ENCODE measurements around the gene ONECUT3. TPM values are rescaled to one million over a fixed set of nuclear protein-coding genes. Genes with fewer than 3 reads are reported as not detected.

The ONECUT3 gene
- total RNA-seq, 1 donor, result not detected

DNA sequence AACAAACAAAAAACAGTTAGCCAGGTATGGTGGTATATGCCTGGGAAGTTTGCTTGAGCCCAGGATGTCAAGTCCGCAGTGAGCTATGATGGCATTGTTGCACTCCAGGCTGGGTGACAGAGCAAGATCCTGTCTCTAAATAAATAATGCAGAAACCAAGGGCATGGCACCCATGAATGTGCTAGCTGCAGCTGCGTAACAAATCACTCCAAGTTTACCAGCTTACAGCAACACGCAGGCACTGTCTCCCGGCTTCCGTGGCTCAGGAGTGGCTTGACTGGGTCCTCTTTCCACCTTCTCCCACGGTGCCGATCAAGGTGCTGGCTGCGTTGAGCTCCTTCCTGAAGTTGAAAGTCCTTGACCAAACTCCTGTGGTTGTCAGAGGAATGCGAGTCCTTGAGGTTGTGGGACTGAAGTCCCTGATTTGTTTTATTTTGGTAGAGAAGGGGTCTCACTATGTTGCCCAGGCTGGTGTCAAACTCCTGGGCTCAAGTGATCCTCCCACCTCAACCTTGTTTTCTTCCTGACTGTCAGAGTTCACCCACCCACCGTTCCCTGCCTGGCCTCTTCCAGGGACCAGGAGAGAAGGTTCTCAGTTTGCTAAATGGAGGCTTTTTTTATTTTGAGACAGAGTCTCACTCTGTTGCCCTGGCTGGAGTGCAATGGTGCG lies 13.2 kb upstream of the ONECUT3 start:
- no peak for DNase-seq (ENCODE audit: low read depth)
- TF ChIP-seq, protein P1, sequence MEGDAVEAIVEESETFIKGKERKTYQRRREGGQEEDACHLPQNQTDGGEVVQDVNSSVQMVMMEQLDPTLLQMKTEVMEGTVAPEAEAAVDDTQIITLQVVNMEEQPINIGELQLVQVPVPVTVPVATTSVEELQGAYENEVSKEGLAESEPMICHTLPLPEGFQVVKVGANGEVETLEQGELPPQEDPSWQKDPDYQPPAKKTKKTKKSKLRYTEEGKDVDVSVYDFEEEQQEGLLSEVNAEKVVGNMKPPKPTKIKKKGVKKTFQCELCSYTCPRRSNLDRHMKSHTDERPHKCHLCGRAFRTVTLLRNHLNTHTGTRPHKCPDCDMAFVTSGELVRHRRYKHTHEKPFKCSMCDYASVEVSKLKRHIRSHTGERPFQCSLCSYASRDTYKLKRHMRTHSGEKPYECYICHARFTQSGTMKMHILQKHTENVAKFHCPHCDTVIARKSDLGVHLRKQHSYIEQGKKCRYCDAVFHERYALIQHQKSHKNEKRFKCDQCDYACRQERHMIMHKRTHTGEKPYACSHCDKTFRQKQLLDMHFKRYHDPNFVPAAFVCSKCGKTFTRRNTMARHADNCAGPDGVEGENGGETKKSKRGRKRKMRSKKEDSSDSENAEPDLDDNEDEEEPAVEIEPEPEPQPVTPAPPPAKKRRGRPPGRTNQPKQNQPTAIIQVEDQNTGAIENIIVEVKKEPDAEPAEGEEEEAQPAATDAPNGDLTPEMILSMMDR (IDR thresholded peaks at IDR 0.05; ENCODE audit: insufficient read depth, low read length), result no peak
- H3K4me3 ChIP-seq (ENCODE audit: low read depth, low read length), result no peak overlapping the region

GRCh38 chr19:1742989-1743696 lies 10.2 kb upstream of the ONECUT3 start:
- TF ChIP-seq, protein P1 (IDR thresholded peaks at IDR 0.05; ENCODE audit: insufficient read depth, low read length), result no peak
- DNase-seq (ENCODE audit: low read depth), result no peak
- H3K4me3 ChIP-seq (ENCODE audit: low read depth, low read length), result no peak overlapping the region

GRCh38 chr19:1744133-1744665 lies 9.1 kb upstream of the ONECUT3 start:
- TF ChIP-seq, protein P1 (IDR thresholded peaks at IDR 0.05; ENCODE audit: insufficient read depth, low read length), result no peak
- no peak for DNase-seq (ENCODE audit: low read depth)
- no peak overlapping the region for H3K4me3 ChIP-seq (ENCODE audit: low read depth, low read length)

DNA sequence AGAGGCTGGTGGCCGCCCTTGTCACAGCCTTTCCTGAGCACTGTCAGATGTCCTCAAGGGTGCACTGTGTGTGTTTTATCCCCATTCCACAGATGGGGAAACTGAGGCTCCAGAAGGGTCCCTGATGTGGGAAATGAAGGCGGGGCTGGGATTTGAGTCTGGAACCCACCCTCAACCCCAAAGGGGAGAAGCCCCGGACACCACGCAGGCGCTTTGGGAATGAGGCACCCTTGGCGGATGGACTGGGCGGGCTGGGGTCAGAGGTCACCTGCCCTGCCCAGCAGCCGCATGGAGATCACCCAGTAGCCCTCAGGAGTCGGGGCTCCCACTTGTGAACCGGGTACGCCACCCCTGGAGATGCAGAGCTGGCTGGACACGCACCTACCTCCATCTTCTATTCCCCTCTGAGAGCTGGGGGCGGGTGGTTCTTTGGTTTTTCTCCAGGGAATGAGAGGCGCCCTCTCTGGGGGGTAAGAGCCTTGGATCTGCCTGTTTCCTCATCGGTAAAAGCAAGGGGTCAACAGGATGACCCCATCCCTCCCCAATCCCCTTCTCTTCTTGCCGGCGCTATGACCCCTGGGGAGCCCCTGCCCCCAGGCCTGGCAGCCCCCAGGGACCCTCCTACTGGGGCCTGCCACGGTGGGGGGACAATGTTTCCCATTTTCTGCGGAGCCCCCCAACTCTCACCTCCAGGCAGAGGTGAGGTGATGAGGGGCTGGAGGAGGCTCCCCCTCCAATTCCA lies 8.3 kb upstream of the ONECUT3 start:
- DNase-seq (ENCODE audit: low read depth), result no peak
- TF ChIP-seq, protein P1 (IDR thresholded peaks at IDR 0.05; ENCODE audit: insufficient read depth, low read length), result no peak
- H3K4me3 ChIP-seq (ENCODE audit: low read depth, low read length), result peak overlapping the region; percentile 39

GRCh38 chr19:1745589-1746031 lies 7.7 kb upstream of the ONECUT3 start:
- DNase-seq (ENCODE audit: low read depth), result peak; percentile 22
- H3K4me3 ChIP-seq (ENCODE audit: low read depth, low read length), result peak overlapping the region; percentile 39
- TF ChIP-seq, protein P1 (IDR thresholded peaks at IDR 0.05; ENCODE audit: insufficient read depth, low read length), result no peak

DNA sequence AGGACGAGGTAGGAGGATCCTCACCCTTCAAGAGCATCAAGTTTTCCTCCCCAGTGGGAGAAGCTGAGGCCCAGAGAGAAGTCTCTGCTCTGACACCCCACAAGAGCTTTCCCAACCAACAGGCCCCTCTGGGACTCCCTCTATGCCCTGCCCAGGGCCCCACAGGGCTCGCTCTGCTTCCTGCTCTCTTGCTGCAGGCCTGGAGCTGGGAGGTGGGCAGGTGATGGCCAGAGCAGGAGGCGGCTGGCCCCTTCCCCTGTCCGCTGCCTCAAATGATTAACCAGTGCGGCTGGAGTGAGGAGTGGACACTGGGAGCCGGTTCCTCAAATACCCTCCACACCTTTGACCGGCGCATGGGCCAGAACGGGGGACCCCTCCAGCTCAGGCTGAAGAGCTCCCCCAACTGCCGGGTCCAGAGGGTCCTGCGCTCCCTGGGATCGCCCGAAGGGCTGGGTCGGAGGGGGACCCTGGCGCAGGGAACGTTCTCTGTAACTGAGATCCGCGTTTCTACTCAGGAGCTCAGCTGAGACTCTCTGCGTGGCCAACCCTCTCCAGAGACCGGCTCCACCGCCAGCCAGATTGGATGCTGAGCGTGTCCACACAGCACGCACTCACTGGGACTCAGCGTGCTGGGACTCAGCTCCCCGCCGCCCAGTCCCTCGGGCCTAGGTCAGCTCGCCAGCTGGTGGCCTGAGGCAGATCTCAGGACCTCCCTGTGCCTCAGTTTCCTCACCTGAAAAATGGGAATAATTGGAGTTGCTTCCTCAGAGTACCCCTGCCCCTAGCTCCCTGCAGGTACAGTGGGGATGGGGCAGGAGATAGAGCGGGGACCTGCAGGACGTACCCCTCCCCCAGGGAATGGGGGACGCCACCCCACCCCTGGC lies 6.7 kb upstream of the ONECUT3 start:
- no peak overlapping the region for H3K4me3 ChIP-seq (ENCODE audit: low read depth, low read length)
- TF ChIP-seq, protein P1 (IDR thresholded peaks at IDR 0.05; ENCODE audit: insufficient read depth, low read length), result no peak
- peak; percentile 44 for DNase-seq (ENCODE audit: low read depth)
